Cerebellar cortex (tissue), 1 donor: Measurements from ENCODE around the gene PXN.

Source experiments
- DNase-seq: peaks from one replicate; pipeline ENCODE4 v3.0.0-alpha.2; 2015; ENCODE audit warnings: low spot score

Gene PXN

GRCh38 chr12:120265473-120266179 is at the start of gene PXN:
PXN (minus strand) TSS chr12:120265730; CDS start chr12:120265629, 101 bp downstream.
- DNase-seq, result peak; percentile 74

GRCh38 chr12:120314220-120314619 is 48.7 kb upstream of the PXN start:
- DNase-seq, result no peak

GRCh38 chr12:120301962-120302815 is 36.7 kb upstream of the PXN start, which contains the start of gene SIRT4:
SIRT4 (plus strand) TSS chr12:120302321; CDS start chr12:120303562, 1,241 bp downstream.
- DNase-seq, result peak; percentile 98

- peak; percentile 96 for DNase-seq
These were observed 27.4 kb upstream of the PXN start, which contains the start of gene RNU4-1 for GRCh38 chr12:120292661-120293531. RNU4-1 (minus strand) TSS chr12:120293237.

GRCh38 chr12:120292411-120292660 is 26.8 kb upstream of the PXN start:
- DNase-seq, result no peak

- no peak for DNase-seq
These were observed 25.2 kb upstream of the PXN start for GRCh38 chr12:120290609-120291305.

GRCh38 chr12:120287491-120287890 is 22.0 kb upstream of the PXN start:
- DNase-seq, result no peak

GRCh38 chr12:120286768-120287490 is 21.4 kb upstream of the PXN start:
- DNase-seq, result no peak

GRCh38 chr12:120284381-120284780 is 18.9 kb upstream of the PXN start:
- no peak for DNase-seq

GRCh38 chr12:120283318-120283717 is 17.8 kb upstream of the PXN start:
- no peak for DNase-seq

GRCh38 chr12:120278137-120279069 is 12.9 kb upstream of the PXN start:
- DNase-seq, result no peak

GRCh38 chr12:120276734-120277133 is 11.2 kb upstream of the PXN start:
- no peak for DNase-seq

GRCh38 chr12:120267736-120268135 is 2.2 kb upstream of the PXN start:
- no peak for DNase-seq

- DNase-seq, result no peak
These were observed 795 bp upstream of the PXN start for GRCh38 chr12:120266180-120266870.

GRCh38 chr12:120264904-120265472 is 542 bp downstream of the PXN start:
- no peak for DNase-seq

- DNase-seq, result peak; percentile 38
These were observed 1.2 kb downstream of the PXN start for GRCh38 chr12:120264086-120264903.

- DNase-seq, result no peak
These were observed 1.8 kb downstream of the PXN start for GRCh38 chr12:120263748-120264085.
